Tibial nerve (tissue), 4 donors: ENCODE data around the gene SRPK2. TPM values are rescaled to one million over a fixed set of nuclear protein-coding genes. Genes with fewer than 3 reads are reported as not detected.

Source experiments
- DNase-seq, 2 donors: peaks; one replicate each; pipeline ENCODE4 v3.0.0-alpha.2; 2019; ENCODE audit warnings: low spot score in 2 of 2
- H3K27ac ChIP-seq, 4 donors: fragments of 200-600 bp; sonication (generic) in 3 of 4; one replicate each; pipeline ENCODE4 v1.5.1; 2017 to 2019; ENCODE audit warnings: mild to moderate bottlenecking in 1 of 4
- H3K27me3 ChIP-seq, 2 donors: fragments of 200-600 bp; sonication (generic) in 1 of 2; one replicate each; pipeline versions ENCODE4 v1.5.1 to v1.6.0; 2017 to 2019
- H3K36me3 ChIP-seq, 3 donors: fragments of 200-600 bp; sonication (generic); one replicate each; pipeline ENCODE4 v1.5.1; 2018 to 2019
- H3K4me1 ChIP-seq, 4 donors: fragments of 200-600 bp; sonication (generic) in 3 of 4; one replicate each; pipeline ENCODE4 v1.5.1; 2017 to 2019
- H3K4me3 ChIP-seq, 4 donors: fragments of 200-600 bp; sonication (generic) in 3 of 4; one replicate each; pipeline ENCODE4 v1.5.1; 2017 to 2019; ENCODE audit warnings: mild to moderate bottlenecking in 1 of 4, moderate library complexity in 1 of 4
- H3K9me3 ChIP-seq, 4 donors: fragments of 200-600 bp; sonication (generic) in 3 of 4; one replicate each; pipeline ENCODE4 v1.5.1; 2017 to 2019
- CTCF ChIP-seq, 5 experiments: fragments of 200-600 bp in 3 of 5; fragments of 450-650 bp in 2 of 5; sonication (generic) in 3 of 5; IDR thresholded peaks; one replicate each; pipeline ENCODE4 v1.5.1; 2016 to 2019; ENCODE audit warnings: antibody characterized with exemption in 5 of 5, mild to moderate bottlenecking in 3 of 5, moderate library complexity in 2 of 5
- EP300 ChIP-seq, 2 donors: sonication (generic); formaldehyde crosslinking; IDR thresholded peaks; one replicate each; pipeline ENCODE4 v1.6.1; 2017; ENCODE audit warnings: antibody characterized with exemption in 2 of 2, mild to moderate bottlenecking in 1 of 2
- POLR2A ChIP-seq, 2 donors: fragments of 450-650 bp; IDR thresholded peaks; one replicate each; pipeline ENCODE4 v1.6.1; 2017; ENCODE audit warnings: antibody characterized with exemption in 2 of 2, mild to moderate bottlenecking in 2 of 2, moderate library complexity in 2 of 2
- WGBS, 2 donors: methylation state at CpG; one replicate each; pipeline ENCODE4 v1.1.5; 2018; 5-methylcytosine and 5-hydroxymethylcytosine counted together
- total RNA-seq, 4 donors: library from RNA; depleted of rRNA; stranded (reverse); fragments of >200 nt; gene quantifications; one replicate each; pipeline ENCODE4 v1.1.0, GENCODE V29; 2016

SRPK2 gene
- total RNA-seq, 4 donors from 2014 or later, result 54.1 to 94.4 (median 61.9) TPM

- Histone ChIP-seq H3K36me3 (peaks cover 0 to 46% (median 5%) of the 10 kb centered on the region in 3 donors), H3K27me3 (no peaks in the 10 kb centered on the region), H3K4me1 (peaks cover 0 to 12% (median 0%) of the 10 kb centered on the region in 4 donors), H3K4me3 (no peak overlapping the region), H3K9me3 (no peaks in the 10 kb centered on the region), H3K27ac (no peak overlapping the region)
- no peak for DNase-seq
- TF ChIP-seq POLR2A (IDR thresholded peaks at IDR 0.05), result no peak
- TF ChIP-seq CTCF (IDR thresholded peaks at IDR 0.05), result no peak
- TF ChIP-seq EP300 (IDR thresholded peaks at IDR 0.05), result no peak
Measured at GRCh38 chr7:105094966-105095365, 293.8 kb downstream of the SRPK2 start.

DNA sequence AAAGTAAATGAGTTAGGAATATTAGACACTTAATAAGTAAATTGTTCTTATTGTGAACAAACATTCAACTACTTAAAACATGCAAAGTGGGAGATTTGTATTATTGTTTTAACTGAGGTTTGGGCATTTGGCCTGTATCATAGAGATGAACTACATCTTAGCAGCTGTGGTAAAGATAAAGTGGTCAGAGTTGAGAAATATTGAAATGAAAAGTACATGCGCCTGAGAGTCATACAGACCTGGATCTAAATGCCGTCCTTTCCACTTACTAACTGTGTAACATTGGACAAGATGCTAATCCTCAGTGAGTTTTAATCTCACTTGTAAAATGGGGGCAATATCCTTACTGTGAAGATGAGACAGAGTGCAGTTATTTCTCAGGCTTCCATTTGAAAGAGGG lies 300.3 kb downstream of the SRPK2 start:
- TF ChIP-seq POLR2A (IDR thresholded peaks at IDR 0.05) (no peak), EP300 (IDR thresholded peaks at IDR 0.05) (no peak), CTCF (IDR thresholded peaks at IDR 0.05) (no peak)
- Histone ChIP-seq H3K9me3 (no peaks in the 10 kb centered on the region), H3K36me3 (peaks cover 4 to 63% (median 8%) of the 10 kb centered on the region in 3 donors), H3K27ac (no peak overlapping the region), H3K27me3 (no peaks in the 10 kb centered on the region), H3K4me1 (no peaks in the 10 kb centered on the region), H3K4me3 (no peak overlapping the region)
- no peak for DNase-seq
- WGBS, 2 donors, result 90 to 95% methylated on average over 2 of the region's 2 CpGs

DNA sequence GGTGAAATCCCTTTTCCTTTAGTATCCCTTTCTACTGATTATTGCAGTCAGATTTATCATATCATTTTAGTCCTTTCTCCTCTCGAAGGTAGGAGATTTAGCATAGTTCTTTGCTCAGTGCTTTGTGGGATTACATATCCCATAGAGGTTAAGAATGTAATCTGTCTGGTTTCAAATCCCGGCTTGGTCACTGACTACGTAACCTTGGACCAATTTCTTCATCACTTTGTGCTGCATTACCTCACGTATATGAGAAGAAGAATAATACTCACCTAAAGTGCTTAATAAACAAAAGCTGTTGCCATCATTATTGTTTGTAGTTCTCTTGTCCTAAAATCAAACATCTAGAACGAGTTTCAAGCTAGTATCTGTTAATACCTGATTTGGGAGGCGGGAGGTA lies 300.7 kb downstream of the SRPK2 start:
- H3K36me3 ChIP-seq, result peaks cover 4 to 63% (median 8%) of the 10 kb centered on the region in 3 donors

DNA sequence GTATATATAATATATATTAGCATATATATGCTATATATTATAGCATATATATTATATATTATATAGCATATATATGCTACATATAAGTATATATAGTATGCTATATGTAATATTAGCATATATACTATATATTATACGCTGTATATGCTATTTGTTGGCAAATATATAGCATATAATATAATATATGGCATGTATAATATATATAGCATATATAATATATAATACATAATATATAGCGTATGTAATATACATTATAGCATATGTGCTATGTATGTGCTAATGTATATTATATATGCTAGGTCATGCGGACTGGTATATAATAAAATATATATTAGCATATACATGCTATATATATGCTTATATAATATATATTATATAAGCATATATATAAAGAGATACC lies 301.9 kb downstream of the SRPK2 start:
- Histone ChIP-seq H3K27ac (no peak overlapping the region), H3K36me3 (peaks cover 3 to 63% (median 4%) of the 10 kb centered on the region in 3 donors), H3K9me3 (no peaks in the 10 kb centered on the region), H3K27me3 (no peaks in the 10 kb centered on the region), H3K4me1 (no peaks in the 10 kb centered on the region), H3K4me3 (no peak overlapping the region)
- WGBS, 2 donors, result 96 to 98% methylated on average over 3 of the region's 3 CpGs
- TF ChIP-seq POLR2A (IDR thresholded peaks at IDR 0.05) (no peak), EP300 (IDR thresholded peaks at IDR 0.05) (no peak), CTCF (IDR thresholded peaks at IDR 0.05) (no peak)
- no peak for DNase-seq

More for the DNA sequence above, 300.7 kb downstream of the SRPK2 start:
- no peak for DNase-seq
- TF ChIP-seq POLR2A (IDR thresholded peaks at IDR 0.05), result no peak
- no peak for TF ChIP-seq CTCF (IDR thresholded peaks at IDR 0.05)
- TF ChIP-seq EP300 (IDR thresholded peaks at IDR 0.05), result no peak
- Histone ChIP-seq H3K4me3 (no peak overlapping the region), H3K9me3 (no peaks in the 10 kb centered on the region), H3K27ac (no peak overlapping the region), H3K27me3 (no peaks in the 10 kb centered on the region), H3K4me1 (no peaks in the 10 kb centered on the region)
- 91 to 95% methylated on average over 6 of the region's 6 CpGs for WGBS, 2 donors

DNA sequence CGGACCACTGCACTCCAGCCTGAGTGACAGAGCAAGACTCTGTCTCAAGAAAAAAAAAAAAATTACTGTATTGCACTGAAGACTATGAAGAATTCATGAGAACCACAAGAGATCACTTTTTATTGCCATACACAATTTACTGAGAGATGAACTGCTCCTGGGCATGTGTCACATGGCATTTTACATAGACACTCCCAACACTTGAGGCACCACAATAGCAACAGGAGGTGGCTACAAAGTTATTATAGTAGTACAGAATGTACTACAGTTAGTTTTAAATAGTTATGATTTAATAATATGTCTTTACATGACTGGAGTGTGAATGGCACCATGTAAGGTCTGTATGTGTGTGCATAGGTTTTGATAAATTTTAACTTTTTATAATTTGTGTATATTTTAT lies 304.1 kb downstream of the SRPK2 start:
- Histone ChIP-seq H3K27me3 (no peaks in the 10 kb centered on the region), H3K4me3 (no peak overlapping the region), H3K27ac (no peak overlapping the region), H3K4me1 (no peaks in the 10 kb centered on the region), H3K9me3 (no peaks in the 10 kb centered on the region), H3K36me3 (peaks cover 3 to 79% (median 11%) of the 10 kb centered on the region in 3 donors)
- DNase-seq, result no peak
- no peak for TF ChIP-seq CTCF (IDR thresholded peaks at IDR 0.05)
- no peak for TF ChIP-seq POLR2A (IDR thresholded peaks at IDR 0.05)
- no peak for TF ChIP-seq EP300 (IDR thresholded peaks at IDR 0.05)
- WGBS, 2 donors, result 86 to 95% methylated on average over 1 of the region's 1 CpG
